GM23248 (cell line): ENCODE results near the gene PHOSPHO1. TPM values are rescaled to one million over a fixed set of nuclear protein-coding genes. Genes with fewer than 3 reads are reported as not detected.
"Not testable (repeated sequence)": the region's sequence is repeated elsewhere in the genome, so short reads cannot be mapped to it uniquely, and the experiment has no call there.

Experiments
- DNase-seq: peaks from one replicate; pipeline ENCODE4 v3.0.0-alpha.2; 2015
- H2AFZ ChIP-seq: fragments of 200-600 bp; sonication (generic); 2 replicates; pipeline ENCODE4 v1.6.1; 2016; ENCODE audit warnings: antibody characterized with exemption
- H3F3A ChIP-seq: fragments of 200-600 bp; sonication (generic); 2 replicates; pipeline ENCODE4 v1.6.1; 2016; ENCODE audit warnings: mild to moderate bottlenecking, antibody characterized with exemption, mixed run types; ENCODE audit not compliant: insufficient read depth
- H3K27ac ChIP-seq: fragments of 200-600 bp; sonication (generic); 2 replicates; pipeline ENCODE4 v1.5.1; 2016; ENCODE audit warnings: mild to moderate bottlenecking
- H3K27me3 ChIP-seq: fragments of 200-600 bp; sonication (generic); replicated peaks from 2 replicates; pipeline ENCODE4 v1.6.1; 2016; ENCODE audit warnings: mild to moderate bottlenecking; ENCODE audit not compliant: insufficient read depth
- H3K36me3 ChIP-seq: fragments of 200-600 bp; sonication (generic); 2 replicates; pipeline ENCODE4 v1.6.1; 2016; ENCODE audit warnings: low read depth, mild to moderate bottlenecking
- H3K4me1 ChIP-seq: fragments of 200-600 bp; sonication (generic); 2 replicates; pipeline ENCODE4 v1.6.1; 2016; ENCODE audit warnings: mild to moderate bottlenecking; ENCODE audit not compliant: insufficient read depth
- H3K4me2 ChIP-seq: fragments of 200-600 bp; sonication (generic); one replicate; pipeline ENCODE4 v1.6.1; 2016; ENCODE audit warnings: mild to moderate bottlenecking; ENCODE audit not compliant: unreplicated experiment
- H3K4me3 ChIP-seq: fragments of 200-600 bp; sonication (generic); 2 replicates; pipeline ENCODE4 v1.5.1; 2016; ENCODE audit warnings: mild to moderate bottlenecking
- H3K79me2 ChIP-seq: fragments of 200-600 bp; sonication (generic); 2 replicates; pipeline ENCODE4 v1.6.1; 2016; ENCODE audit warnings: mild to moderate bottlenecking; ENCODE audit not compliant: insufficient read depth
- H3K9ac ChIP-seq: fragments of 200-600 bp; sonication (generic); 2 replicates; pipeline ENCODE4 v1.6.1; 2016; ENCODE audit warnings: mild to moderate bottlenecking
- H3K9me2 ChIP-seq: fragments of 200-600 bp; sonication (generic); 2 replicates; pipeline ENCODE4 v1.6.1; 2016; ENCODE audit warnings: mixed run types, mild to moderate bottlenecking, moderate library complexity; ENCODE audit not compliant: insufficient read depth
- H3K9me3 ChIP-seq: fragments of 200-600 bp; sonication (generic); one replicate; pipeline ENCODE4 v1.6.1; 2017; ENCODE audit warnings: low read depth
- H4K20me1 ChIP-seq: fragments of 200-600 bp; sonication (generic); 2 replicates; pipeline ENCODE4 v1.6.0; 2016; ENCODE audit not compliant: insufficient read depth
- EZH2 ChIP-seq: fragments of 200-600 bp; sonication (generic); IDR thresholded peaks from 2 replicates; pipeline ENCODE4 v1.6.1; 2018; ENCODE audit warnings: antibody characterized with exemption, mild to moderate bottlenecking; ENCODE audit not compliant: insufficient read depth, poor library complexity, severe bottlenecking
- EZH2phosphoT487 ChIP-seq: fragments of 200-600 bp; sonication (generic); IDR thresholded peaks from 2 replicates; pipeline ENCODE4 v1.6.1; 2018; ENCODE audit warnings: antibody characterized with exemption, moderate library complexity, mild to moderate bottlenecking, low read depth; ENCODE audit not compliant: insufficient read depth
- WGBS, 2 experiments: methylation state at CpG; one replicate each; pipeline ENCODE4 v1.1.6; 2015 to 2017; ENCODE audit warnings: low lambda C conversion rate in 2 of 2, low coverage in 1 of 2; ENCODE audit errors: missing lambda C conversion rate in 2 of 2; 5-methylcytosine and 5-hydroxymethylcytosine counted together
- in situ Hi-C: fragments of 300-500 bp; cut with MboI; formaldehyde crosslinking; loops from 2 replicates; pipeline ENCODE4 v1.15.0; 2020
- polyA plus RNA-seq: library from polyadenylated mRNA; unstranded; fragments of >200 nt; fragmentation: Nextera tagmentation; extraction: Ambion mirVana; gene quantifications from 2 replicates; pipeline ENCODE4 v1.2.1, GENCODE V29; 2016
- total RNA-seq: library from RNA; depleted of rRNA; stranded (reverse); fragments of >200 nt; shearing (Covaris generic); gene quantifications from 2 replicates; pipeline ENCODE4 v1.2.3, GENCODE V29; 2014

PHOSPHO1 gene
- total and polyA plus RNA-seq, 2 experiments from 2014 or later: not detected

- H3K27ac ChIP-seq: peak overlapping the region; percentile 87
- in situ Hi-C loops: no loop called here
- H3K4me1 ChIP-seq: no peaks in the 10 kb centered on the region
- no peaks in the 10 kb centered on the region for H4K20me1 ChIP-seq
- TF ChIP-seq EZH2: no peak
- TF ChIP-seq EZH2phosphoT487: no peak
- peak overlapping the region; percentile 86 for H3K9ac ChIP-seq
- DNase-seq: peak; percentile 90
- no peaks in the 10 kb centered on the region for H3K79me2 ChIP-seq
- peak overlapping the region; percentile 93 for H2AFZ ChIP-seq
- no peaks in the 10 kb centered on the region for H3K9me2 ChIP-seq
- H3K9me3 ChIP-seq: no peaks in the 10 kb centered on the region
- peak overlapping the region; percentile 90 for H3K4me2 ChIP-seq
- H3K4me3 ChIP-seq: peak overlapping the region; percentile 87
- WGBS, 2 experiments: 1% methylated on average over 53 of the region's 53 CpGs
- H3F3A ChIP-seq: no peaks in the 10 kb centered on the region
- H3K36me3 ChIP-seq: no peaks in the 10 kb centered on the region
- H3K27me3 ChIP-seq: no peaks in the 10 kb centered on the region
Measured at GRCh38 chr17:49191917-49192741, 38.5 kb downstream of the PHOSPHO1 start.

- Histone ChIP-seq H3K27ac (peak overlapping the region; percentile 87), H4K20me1 (no peaks in the 10 kb centered on the region), H3K79me2 (no peaks in the 10 kb centered on the region), H3K4me3 (peak overlapping the region; percentile 87), H3K9me3 (no peaks in the 10 kb centered on the region), H2AFZ (peak overlapping the region; percentile 93), H3K9me2 (no peaks in the 10 kb centered on the region), H3K9ac (peak overlapping the region; percentile 86), H3K36me3 (no peaks in the 10 kb centered on the region), H3K4me1 (no peaks in the 10 kb centered on the region), H3K4me2 (peak overlapping the region; percentile 90), H3F3A (no peaks in the 10 kb centered on the region), H3K27me3 (no peaks in the 10 kb centered on the region)
- peak; percentile 74 for DNase-seq
- in situ Hi-C loops: no loop called here
- 7% methylated on average over 8 of the region's 8 CpGs for WGBS, 2 experiments
- no peak for TF ChIP-seq EZH2
- TF ChIP-seq EZH2phosphoT487: no peak
Measured at GRCh38 chr17:49191409-49191916, 39.1 kb downstream of the PHOSPHO1 start.

- no peak overlapping the region for H3K4me3 ChIP-seq
- no peaks in the 10 kb centered on the region for H3K36me3 ChIP-seq
- no peaks in the 10 kb centered on the region for H3K9me3 ChIP-seq
- in situ Hi-C loops: no loop called here
- H3K9me2 ChIP-seq: no peaks in the 10 kb centered on the region
- no peaks in the 10 kb centered on the region for H4K20me1 ChIP-seq
- H3F3A ChIP-seq: no peaks in the 10 kb centered on the region
- no peak overlapping the region for H2AFZ ChIP-seq
- no peaks in the 10 kb centered on the region for H3K4me1 ChIP-seq
- no peak overlapping the region for H3K9ac ChIP-seq
- TF ChIP-seq EZH2phosphoT487 (no peak), EZH2 (no peak)
- H3K27ac ChIP-seq: no peak overlapping the region
- WGBS, 2 experiments: 29 to 30% methylated on average over 4 of the region's 4 CpGs
- H3K79me2 ChIP-seq: no peaks in the 10 kb centered on the region
- no peak overlapping the region for H3K4me2 ChIP-seq
- no peak for DNase-seq
- no peaks in the 10 kb centered on the region for H3K27me3 ChIP-seq
Measured at GRCh38 chr17:49190932-49191331, 39.7 kb downstream of the PHOSPHO1 start.

- no peak overlapping the region for H2AFZ ChIP-seq
- H3K27ac ChIP-seq: no peak overlapping the region
- WGBS, 2 experiments: 64 to 71% methylated on average over 3 of the region's 3 CpGs
- DNase-seq: no peak
- no peak overlapping the region for H3K9ac ChIP-seq
- H3K4me2 ChIP-seq: no peak overlapping the region
- TF ChIP-seq EZH2 (no peak), EZH2phosphoT487 (no peak)
- in situ Hi-C loops: no loop called here
- no peaks in the 10 kb centered on the region for H3K79me2 ChIP-seq
- H3K36me3 ChIP-seq: no peaks in the 10 kb centered on the region
- no peak overlapping the region for H3K4me3 ChIP-seq
- H3F3A ChIP-seq: no peaks in the 10 kb centered on the region
- no peaks in the 10 kb centered on the region for H3K27me3 ChIP-seq
- no peaks in the 10 kb centered on the region for H3K4me1 ChIP-seq
- no peaks in the 10 kb centered on the region for H4K20me1 ChIP-seq
- H3K9me3 ChIP-seq: no peaks in the 10 kb centered on the region
- H3K9me2 ChIP-seq: no peaks in the 10 kb centered on the region
Measured at GRCh38 chr17:49187301-49187700, 43.3 kb downstream of the PHOSPHO1 start.

- H2AFZ ChIP-seq, in situ Hi-C loops: not testable (repeated sequence)
- WGBS, 2 experiments: 36 to 61% methylated on average over 1 of the region's 1 CpG
Measured at GRCh38 chr17:49185381-49185780, 45.2 kb downstream of the PHOSPHO1 start.

GRCh38 chr17:49184522-49184921 is 46.1 kb downstream of the PHOSPHO1 start:
- H4K20me1 ChIP-seq, H3K4me3 ChIP-seq, H3K27ac ChIP-seq, H3K9me2 ChIP-seq, in situ Hi-C loops, H3K4me2 ChIP-seq, H3K79me2 ChIP-seq, H3K9me3 ChIP-seq, H3K4me1 ChIP-seq, H3K27me3 ChIP-seq, H2AFZ ChIP-seq, H3K36me3 ChIP-seq, H3K9ac ChIP-seq, DNase-seq, H3F3A ChIP-seq: not testable (repeated sequence)

More at GRCh38 chr17:49185381-49185780, 45.2 kb downstream of the PHOSPHO1 start:
- not testable (repeated sequence) for H3K4me3 ChIP-seq, H3K27me3 ChIP-seq, H3K79me2 ChIP-seq, H3K9me3 ChIP-seq, H3K36me3 ChIP-seq, H3K4me2 ChIP-seq, H3K4me1 ChIP-seq, H3K9ac ChIP-seq, DNase-seq, H3K9me2 ChIP-seq, H3F3A ChIP-seq, H4K20me1 ChIP-seq, H3K27ac ChIP-seq
